KOPT-K1 (cell line): ENCODE results near the gene CHD2.

ENCODE experiments used
- H3K27ac ChIP-seq: fragments of 200-600 bp; sonication (generic); 2 replicates; pipeline ENCODE4 v1.5.1; 2016; ENCODE audit warnings: antibody characterized with exemption, mild to moderate bottlenecking, low read depth, low read length; ENCODE audit not compliant: poor library complexity, severe bottlenecking
- H3K36me3 ChIP-seq: fragments of 200-600 bp; sonication (generic); 2 replicates; pipeline ENCODE4 v1.5.1; 2017; ENCODE audit warnings: antibody characterized with exemption, mild to moderate bottlenecking, low read length, moderate library complexity; ENCODE audit not compliant: insufficient read depth
- H3K9me3 ChIP-seq: fragments of 200-600 bp; sonication (generic); 2 replicates; pipeline ENCODE4 v1.5.1; 2017; ENCODE audit warnings: antibody characterized with exemption, low read length, mild to moderate bottlenecking; ENCODE audit not compliant: insufficient read depth, poor library complexity, severe bottlenecking

CHD2 gene

DNA sequence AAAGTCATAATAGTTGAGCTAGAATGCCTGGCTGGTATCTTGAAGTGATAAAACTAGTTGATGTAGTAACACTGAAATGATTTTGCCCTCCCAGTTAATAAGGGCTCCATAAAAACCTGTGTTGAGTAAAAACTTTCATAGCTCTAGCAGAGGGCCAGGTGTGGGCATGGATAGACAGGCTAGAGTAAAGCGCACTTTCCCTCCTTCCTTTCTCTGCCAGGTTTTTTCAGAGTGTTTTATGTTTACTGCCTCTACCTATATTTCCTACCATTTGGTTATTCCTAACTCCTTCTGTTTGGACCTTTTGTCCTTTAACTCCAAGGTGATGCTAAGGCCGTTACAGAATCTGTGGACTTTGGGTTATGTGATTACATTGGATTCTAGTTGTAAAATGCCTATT is 25.3 kb downstream of the CHD2 start:
- no peak overlapping the region for H3K27ac ChIP-seq
- no peaks in the 10 kb centered on the region for H3K9me3 ChIP-seq
- H3K36me3 ChIP-seq: peaks cover 98% of the 10 kb centered on the region

DNA sequence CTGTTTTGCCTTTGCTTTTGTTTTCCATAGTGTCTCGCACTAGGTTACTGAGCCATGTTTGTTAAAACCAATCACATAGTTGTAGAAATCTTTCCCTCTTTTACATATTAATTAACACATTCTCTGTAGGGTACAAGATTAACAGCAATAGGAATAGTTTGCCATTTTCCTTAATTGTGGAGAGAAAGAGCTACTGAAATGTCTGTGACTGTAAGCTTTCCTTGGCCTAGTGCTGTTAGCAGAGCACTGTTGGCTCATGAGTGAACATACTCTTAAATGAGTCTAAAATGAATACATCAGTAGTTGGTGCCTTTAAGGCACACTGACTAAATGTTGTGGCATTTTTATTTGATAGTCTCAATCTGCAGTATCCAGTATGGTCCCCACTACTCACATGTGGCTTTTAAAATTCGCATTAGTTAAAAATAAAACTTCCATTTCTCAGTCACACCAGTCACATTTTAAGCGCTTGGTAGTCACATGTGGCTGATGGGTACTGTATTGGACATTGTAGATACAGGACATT is 28.2 kb downstream of the CHD2 start:
- Histone ChIP-seq H3K9me3 (no peaks in the 10 kb centered on the region), H3K27ac (no peak overlapping the region), H3K36me3 (peaks cover 98% of the 10 kb centered on the region)

DNA sequence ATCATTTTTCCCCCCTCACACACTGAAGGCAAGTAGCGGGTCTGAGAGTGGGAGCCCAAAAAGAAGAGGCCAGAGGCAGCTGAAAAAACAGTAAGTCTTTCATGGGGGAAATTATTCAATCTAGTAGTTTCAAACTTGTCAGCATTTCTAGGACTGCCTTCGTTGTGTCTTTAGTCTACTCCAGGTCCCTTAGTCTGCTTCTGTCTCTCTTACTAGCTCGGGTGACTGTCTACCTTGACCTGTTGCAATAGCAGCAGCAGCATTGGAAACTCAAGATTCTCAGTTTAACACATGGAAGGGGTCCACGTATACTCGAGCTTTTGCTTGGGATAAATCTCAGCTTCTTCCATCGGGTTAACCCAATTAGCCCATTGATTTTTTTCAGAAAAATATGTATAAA is 28.9 kb downstream of the CHD2 start:
- H3K27ac ChIP-seq: no peak overlapping the region
- H3K9me3 ChIP-seq: no peaks in the 10 kb centered on the region
- H3K36me3 ChIP-seq: peaks cover 98% of the 10 kb centered on the region

GRCh38 chr15:92930054-92930621 is 30.0 kb downstream of the CHD2 start:
- Histone ChIP-seq H3K9me3 (no peaks in the 10 kb centered on the region), H3K36me3 (peaks cover 98% of the 10 kb centered on the region), H3K27ac (no peak overlapping the region)

GRCh38 chr15:92930776-92931175 is 30.7 kb downstream of the CHD2 start:
- H3K36me3 ChIP-seq: peaks cover 98% of the 10 kb centered on the region
- H3K27ac ChIP-seq: no peak overlapping the region
- H3K9me3 ChIP-seq: no peaks in the 10 kb centered on the region

GRCh38 chr15:92932946-92933649 is 33.0 kb downstream of the CHD2 start:
- Histone ChIP-seq H3K9me3 (no peaks in the 10 kb centered on the region), H3K27ac (no peak overlapping the region), H3K36me3 (peaks cover 98% of the 10 kb centered on the region)

GRCh38 chr15:92933831-92934230 is 33.7 kb downstream of the CHD2 start:
- no peaks in the 10 kb centered on the region for H3K9me3 ChIP-seq
- no peak overlapping the region for H3K27ac ChIP-seq
- peaks cover 98% of the 10 kb centered on the region for H3K36me3 ChIP-seq

DNA sequence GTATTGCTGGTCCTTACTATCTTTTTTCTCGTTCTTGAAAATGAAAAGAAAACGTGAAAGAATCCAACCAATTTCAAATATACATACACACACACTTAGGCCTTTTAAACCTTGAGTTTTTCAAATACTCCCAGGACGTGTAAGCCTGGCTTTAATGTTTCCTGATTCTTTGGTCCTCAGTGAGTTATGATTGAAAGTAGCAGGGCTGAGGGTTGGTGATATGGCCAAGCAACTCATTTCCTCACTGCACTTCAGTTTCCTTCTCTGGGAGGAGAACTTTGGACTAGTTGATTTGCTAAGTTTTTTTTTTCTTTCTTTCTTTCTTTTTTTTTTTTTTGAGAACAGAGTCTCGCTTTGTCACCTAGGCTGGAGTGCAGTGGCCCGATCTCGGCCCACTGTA is 34.6 kb downstream of the CHD2 start:
- H3K9me3 ChIP-seq: no peaks in the 10 kb centered on the region
- H3K36me3 ChIP-seq: peaks cover 99% of the 10 kb centered on the region
- H3K27ac ChIP-seq: no peak overlapping the region

DNA sequence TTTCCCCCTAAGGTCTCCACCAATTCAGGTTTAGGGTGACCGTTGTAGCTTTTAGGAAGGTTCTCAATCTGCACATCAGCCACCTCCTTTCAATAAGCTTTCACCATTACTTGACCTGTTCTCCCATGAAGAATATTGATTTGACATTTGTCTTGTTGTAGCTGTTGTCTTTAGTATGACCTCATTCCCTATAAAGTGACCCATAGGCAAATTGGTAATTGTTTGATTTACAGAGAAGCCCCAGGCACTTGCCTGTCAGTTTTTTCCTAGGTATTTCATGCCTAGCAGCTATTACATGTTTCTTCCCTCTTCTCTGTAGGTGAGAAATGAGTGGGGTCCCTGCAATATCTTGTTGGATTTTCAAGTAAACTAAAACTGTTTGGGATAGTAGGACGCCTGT is 36.0 kb downstream of the CHD2 start:
- no peak overlapping the region for H3K27ac ChIP-seq
- no peaks in the 10 kb centered on the region for H3K9me3 ChIP-seq
- peaks cover 96% of the 10 kb centered on the region for H3K36me3 ChIP-seq

- Histone ChIP-seq H3K9me3 (no peaks in the 10 kb centered on the region), H3K27ac (no peak overlapping the region), H3K36me3 (peaks cover 96% of the 10 kb centered on the region)
Measured at GRCh38 chr15:92936693-92937092, 36.6 kb downstream of the CHD2 start.

DNA sequence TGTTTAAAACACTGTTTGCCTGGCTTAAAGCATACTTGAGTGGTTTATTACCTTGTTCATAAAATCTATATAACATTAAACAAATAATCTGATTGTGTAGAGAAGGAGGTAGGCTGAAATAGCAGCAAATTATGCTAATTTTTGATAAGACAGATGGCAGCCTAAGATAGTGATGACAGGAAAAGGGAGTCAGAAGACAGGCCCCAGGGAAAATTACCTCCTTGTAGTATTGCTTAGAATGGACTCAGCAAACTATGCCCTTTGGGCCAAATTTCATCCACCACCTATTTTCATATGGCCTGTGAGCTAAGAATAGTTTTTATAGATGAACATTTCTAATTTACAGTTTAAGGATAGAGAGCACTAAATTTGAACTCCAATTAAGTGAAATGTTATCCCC is 37.8 kb downstream of the CHD2 start:
- no peak overlapping the region for H3K27ac ChIP-seq
- peaks cover 97% of the 10 kb centered on the region for H3K36me3 ChIP-seq
- no peaks in the 10 kb centered on the region for H3K9me3 ChIP-seq

DNA sequence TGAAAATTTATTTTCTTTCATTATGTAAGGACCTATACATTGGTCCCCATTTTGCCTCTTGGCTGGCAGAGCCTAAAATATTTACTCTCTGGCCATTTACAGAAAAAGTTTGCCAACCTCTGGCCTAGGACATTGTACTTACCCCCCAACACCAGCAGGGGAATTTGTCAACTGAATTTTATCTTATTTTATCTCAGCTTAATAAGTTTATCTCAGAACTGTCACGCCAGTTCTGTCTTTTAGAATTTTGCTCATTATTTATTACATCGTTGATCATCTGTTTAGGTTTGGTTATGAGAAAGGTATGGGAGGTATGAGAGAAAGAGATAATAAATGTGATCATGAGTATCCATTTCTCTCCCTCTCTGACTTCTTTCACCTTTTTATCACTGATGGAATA is 38.3 kb downstream of the CHD2 start:
- Histone ChIP-seq H3K36me3 (peaks cover 97% of the 10 kb centered on the region), H3K9me3 (no peaks in the 10 kb centered on the region), H3K27ac (no peak overlapping the region)

DNA sequence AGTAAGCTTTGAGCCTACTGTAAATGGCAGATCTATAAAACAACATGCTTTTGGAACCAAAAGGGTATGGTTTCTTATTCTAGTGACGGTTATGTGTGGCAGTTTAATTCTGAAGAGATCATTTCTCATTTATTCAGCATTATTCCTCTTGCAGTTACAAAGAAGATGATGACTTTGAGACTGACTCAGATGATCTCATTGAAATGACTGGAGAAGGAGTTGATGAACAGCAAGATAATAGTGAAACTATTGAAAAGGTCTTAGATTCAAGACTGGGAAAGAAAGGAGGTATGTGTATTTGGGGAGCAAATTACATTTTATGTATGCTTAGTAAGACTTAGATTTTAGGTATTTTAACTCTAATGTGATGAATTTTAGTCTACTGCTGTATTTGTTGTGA is 41.5 kb downstream of the CHD2 start:
- Histone ChIP-seq H3K27ac (no peak overlapping the region), H3K9me3 (peaks cover 8% of the 10 kb centered on the region), H3K36me3 (peaks cover 97% of the 10 kb centered on the region)

- Histone ChIP-seq H3K9me3 (peaks cover 19% of the 10 kb centered on the region), H3K36me3 (peaks cover 97% of the 10 kb centered on the region), H3K27ac (no peak overlapping the region)
Measured at GRCh38 chr15:92942706-92943105, 42.6 kb downstream of the CHD2 start.

- Histone ChIP-seq H3K27ac (no peak overlapping the region), H3K36me3 (peaks cover 97% of the 10 kb centered on the region), H3K9me3 (peaks cover 28% of the 10 kb centered on the region)
Measured at GRCh38 chr15:92943581-92943980, 43.5 kb downstream of the CHD2 start.

- H3K9me3 ChIP-seq: peaks cover 42% of the 10 kb centered on the region
- H3K27ac ChIP-seq: no peak overlapping the region
- peaks cover 97% of the 10 kb centered on the region for H3K36me3 ChIP-seq
Measured at GRCh38 chr15:92944946-92945521, 44.9 kb downstream of the CHD2 start.
